DOHH2 (cell line): ENCODE measurements around the gene OOSP3.

ENCODE experiments used
- EZH2phosphoT487 ChIP-seq: fragments of 200-600 bp; sonication (generic); IDR thresholded peaks from 2 replicates; pipeline ENCODE4 v1.6.1; 2017; ENCODE audit warnings: borderline replicate concordance, mild to moderate bottlenecking, antibody characterized with exemption, low read length, moderate library complexity, mixed read lengths
- TF ChIP-seq, protein P1 (sequence below): fragments of 200-600 bp; sonication (generic); IDR thresholded peaks from one replicate; pipeline ENCODE4 v1.5.1; 2014; ENCODE audit warnings: antibody characterized with exemption, mild to moderate bottlenecking, low read depth, low read length; ENCODE audit not compliant: poor library complexity, severe bottlenecking

DNA sequence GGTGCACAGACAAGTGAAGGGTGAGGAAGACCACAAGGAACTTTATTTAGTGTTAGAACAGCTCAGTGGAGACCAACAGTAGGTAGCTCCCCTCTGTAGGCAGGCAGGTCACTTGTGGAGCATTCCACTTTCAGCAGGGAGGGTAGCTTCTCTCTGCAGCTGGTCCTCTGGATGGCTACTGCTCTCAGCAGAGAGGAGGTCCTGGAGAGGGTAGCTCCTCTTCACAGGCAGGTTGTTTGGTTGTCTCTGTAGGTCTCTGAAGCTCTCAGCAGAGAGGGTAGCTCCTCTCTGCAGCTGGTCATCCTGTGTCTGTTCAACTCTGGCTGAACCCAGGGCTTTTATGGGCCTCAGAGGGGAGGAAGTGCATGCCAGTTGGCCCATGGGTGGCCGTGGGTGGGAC, 53.1 kb downstream of the OOSP3 start:
- TF ChIP-seq, protein P1, sequence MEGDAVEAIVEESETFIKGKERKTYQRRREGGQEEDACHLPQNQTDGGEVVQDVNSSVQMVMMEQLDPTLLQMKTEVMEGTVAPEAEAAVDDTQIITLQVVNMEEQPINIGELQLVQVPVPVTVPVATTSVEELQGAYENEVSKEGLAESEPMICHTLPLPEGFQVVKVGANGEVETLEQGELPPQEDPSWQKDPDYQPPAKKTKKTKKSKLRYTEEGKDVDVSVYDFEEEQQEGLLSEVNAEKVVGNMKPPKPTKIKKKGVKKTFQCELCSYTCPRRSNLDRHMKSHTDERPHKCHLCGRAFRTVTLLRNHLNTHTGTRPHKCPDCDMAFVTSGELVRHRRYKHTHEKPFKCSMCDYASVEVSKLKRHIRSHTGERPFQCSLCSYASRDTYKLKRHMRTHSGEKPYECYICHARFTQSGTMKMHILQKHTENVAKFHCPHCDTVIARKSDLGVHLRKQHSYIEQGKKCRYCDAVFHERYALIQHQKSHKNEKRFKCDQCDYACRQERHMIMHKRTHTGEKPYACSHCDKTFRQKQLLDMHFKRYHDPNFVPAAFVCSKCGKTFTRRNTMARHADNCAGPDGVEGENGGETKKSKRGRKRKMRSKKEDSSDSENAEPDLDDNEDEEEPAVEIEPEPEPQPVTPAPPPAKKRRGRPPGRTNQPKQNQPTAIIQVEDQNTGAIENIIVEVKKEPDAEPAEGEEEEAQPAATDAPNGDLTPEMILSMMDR: no peak
- no peak for TF ChIP-seq EZH2phosphoT487
